GM12801 (cell line): ENCODE data around the gene LMAN2L.

ENCODE experiments used
- CTCF ChIP-seq: IDR thresholded peaks from one replicate; pipeline ENCODE4 v1.5.1; 2011; ENCODE audit warnings: control low read depth; ENCODE audit not compliant: insufficient read length; ENCODE audit errors: extremely low read depth

The LMAN2L gene

GRCh38 chr2:96739633-96740428 lies at the start of gene LMAN2L:
TSS of gene LMAN2L (minus strand) at chr2:96740064. CDS start at chr2:96740040, 24 bp downstream.
- TF ChIP-seq CTCF: no peak

- no peak for TF ChIP-seq CTCF
Observed at GRCh38 chr2:96789245-96789617, 49.4 kb upstream of the LMAN2L start.

- TF ChIP-seq CTCF: no peak
Observed at GRCh38 chr2:96788442-96789244, 48.8 kb upstream of the LMAN2L start.

GRCh38 chr2:96787411-96787810 lies 47.5 kb upstream of the LMAN2L start:
- TF ChIP-seq CTCF: no peak

- no peak for TF ChIP-seq CTCF
Observed at GRCh38 chr2:96783388-96783787, 43.5 kb upstream of the LMAN2L start.

- TF ChIP-seq CTCF: no peak
Observed at GRCh38 chr2:96775160-96775559, 35.3 kb upstream of the LMAN2L start.

GRCh38 chr2:96773922-96774321 lies 34.1 kb upstream of the LMAN2L start:
- no peak for TF ChIP-seq CTCF
